Measurements from ENCODE around the gene TYW3. TPM values are rescaled to one million over a fixed set of nuclear protein-coding genes. Genes with fewer than 3 reads are reported as not detected.

The TYW3 gene
- total RNA-seq = 17.5 and 22.2 TPM in 2 replicates

GRCh38 chr1:74732960-74733603 lies at the start of gene TYW3, which contains the start of gene CRYZ:
Gene TYW3, plus strand, starts transcription at chr1:74733152. Its CDS starts 93 bp downstream, at chr1:74733245.
Gene CRYZ, minus strand, starts transcription at chr1:74733050. Its CDS starts 8,229 bp downstream, at chr1:74724821.

Other genes with a start within 250 kb of the TYW3 start
- not detected in 2 replicates for gene LRRC53, start 220.5 kb upstream of the TYW3 start, total RNA-seq
- not detected in 2 replicates for gene ERICH3, start 59.4 kb upstream of the TYW3 start, total RNA-seq
- gene CRYZ, start 102 bp upstream of the TYW3 start, total RNA-seq = 38.7 and 52.7 TPM in 2 replicates

Data from epithelial cell of umbilical artery (primary cell).